Neural cell (in vitro differentiated cells): Measurements from ENCODE around the gene ZCCHC14. TPM values are rescaled to one million over a fixed set of nuclear protein-coding genes. Genes with fewer than 3 reads are reported as not detected.

Experiments used
- H2AFZ ChIP-seq: fragments of 200-600, 300-800 bp; sonication (generic), shearing (Covaris generic); 2 replicates; pipeline ENCODE4 v1.6.0; 2014; ENCODE audit warnings: low read depth, mild to moderate bottlenecking, antibody characterized with exemption, low read length, moderate library complexity
- H3F3A ChIP-seq: fragments of 200-600 bp; shearing (Covaris generic); 2 replicates; pipeline ENCODE4 v1.6.1; 2016; ENCODE audit warnings: mild to moderate bottlenecking, moderate library complexity, mixed read lengths, antibody characterized with exemption, low read length; ENCODE audit not compliant: insufficient read depth, poor library complexity, severe bottlenecking
- H3K27ac ChIP-seq: fragments of 200-600, 300-800 bp; sonication (generic), shearing (Covaris generic); 2 replicates; pipeline ENCODE4 v1.5.1; 2014; ENCODE audit warnings: mild to moderate bottlenecking, low read length, moderate library complexity
- H3K27me3 ChIP-seq: fragments of 300-800, 200-600 bp; sonication (generic), shearing (Covaris generic); 2 replicates; pipeline ENCODE4 v1.6.0; 2014; ENCODE audit warnings: mild to moderate bottlenecking, low read depth, low read length, moderate library complexity; ENCODE audit not compliant: insufficient read depth
- H3K36me3 ChIP-seq: fragments of 300-800, 200-600 bp; sonication (generic), shearing (Covaris generic); 2 replicates; pipeline ENCODE4 v1.5.1; 2014; ENCODE audit warnings: mild to moderate bottlenecking, antibody characterized with exemption, low read length, moderate library complexity; ENCODE audit not compliant: insufficient read depth
- H3K4me2 ChIP-seq: fragments of 300-800, 200-600 bp; sonication (generic), shearing (Covaris generic); 2 replicates; pipeline ENCODE4 v1.6.0; 2014; ENCODE audit warnings: mild to moderate bottlenecking, low read length
- H3K4me3 ChIP-seq: fragments of 300-800, 200-600 bp; sonication (generic), shearing (Covaris generic); 2 replicates; pipeline ENCODE4 v1.5.1; 2014; ENCODE audit warnings: mild to moderate bottlenecking, low read length, moderate library complexity
- H3K79me2 ChIP-seq: fragments of 200-600 bp; shearing (Covaris generic); replicated peaks from 2 replicates; pipeline ENCODE4 v1.6.0; 2014; ENCODE audit warnings: mild to moderate bottlenecking, low read length, moderate library complexity; ENCODE audit not compliant: insufficient read depth
- H3K9ac ChIP-seq: fragments of 300-800, 200-600 bp; sonication (generic), shearing (Covaris generic); 2 replicates; pipeline ENCODE4 v1.6.1; 2016; ENCODE audit warnings: mild to moderate bottlenecking, low read length, mixed read lengths
- H3K9me2 ChIP-seq: fragments of 200-600 bp; shearing (Covaris generic); 2 replicates; pipeline ENCODE4 v1.6.1; 2016; ENCODE audit warnings: mild to moderate bottlenecking, low read length, mixed read lengths; ENCODE audit not compliant: insufficient read depth
- H3K9me3 ChIP-seq: fragments of 200-600, 300-800 bp; sonication (generic), shearing (Covaris generic); 2 replicates; pipeline ENCODE4 v1.6.1; 2016; ENCODE audit warnings: mild to moderate bottlenecking, mixed run types, low read length, moderate library complexity, mixed read lengths
- H4K20me1 ChIP-seq: fragments of 200-600 bp; shearing (Covaris generic); 2 replicates; pipeline ENCODE4 v1.6.1; 2016; ENCODE audit warnings: mild to moderate bottlenecking, mixed run types; ENCODE audit not compliant: insufficient read depth
- CTCF ChIP-seq: fragments of 450-650 bp; IDR thresholded peaks from 2 replicates; pipeline ENCODE4 v1.5.1; 2014; ENCODE audit warnings: antibody characterized with exemption, mild to moderate bottlenecking, moderate library complexity; ENCODE audit not compliant: poor library complexity, severe bottlenecking
- EP300 ChIP-seq: fragments of 450-650 bp; conservative IDR thresholded peaks from 2 replicates; pipeline ENCODE4 v1.6.1; 2014; ENCODE audit warnings: antibody characterized with exemption, mild to moderate bottlenecking, moderate library complexity; ENCODE audit not compliant: poor library complexity, severe bottlenecking
- EZH2 ChIP-seq: fragments of 200-600, 300-800 bp; shearing (Covaris generic), sonication (generic); IDR thresholded peaks from 2 replicates; pipeline ENCODE4 v1.6.1; 2014; ENCODE audit warnings: antibody characterized with exemption, low read length, borderline replicate concordance, mild to moderate bottlenecking; ENCODE audit not compliant: insufficient read depth, poor library complexity, severe bottlenecking
- MXI1 ChIP-seq: fragments of 450-650 bp; conservative IDR thresholded peaks from 2 replicates; pipeline ENCODE4 v1.6.1; 2014; ENCODE audit warnings: antibody characterized with exemption, mild to moderate bottlenecking; ENCODE audit not compliant: poor library complexity, severe bottlenecking
- POLR2AphosphoS5 ChIP-seq: IDR thresholded peaks from 2 replicates; pipeline ENCODE4 v1.6.1; 2012
- RAD21 ChIP-seq: fragments of 450-650 bp; conservative IDR thresholded peaks from 2 replicates; pipeline ENCODE4 v1.6.1; 2014; ENCODE audit warnings: antibody characterized with exemption, mild to moderate bottlenecking, moderate library complexity
- REST ChIP-seq: IDR thresholded peaks from 2 replicates; pipeline ENCODE4 v1.6.1; 2012; ENCODE audit warnings: borderline replicate concordance
- SMC3 ChIP-seq: fragments of 450-650 bp; conservative IDR thresholded peaks from 2 replicates; pipeline ENCODE4 v1.6.1; 2014; ENCODE audit warnings: antibody characterized with exemption, mild to moderate bottlenecking, moderate library complexity; ENCODE audit not compliant: poor library complexity
- TAF1 ChIP-seq: IDR thresholded peaks from 2 replicates; pipeline ENCODE4 v1.6.1; 2012; ENCODE audit warnings: low read depth
- polyA plus RNA-seq: library from polyadenylated mRNA; depleted of rRNA; stranded (reverse); fragments of >200 nt; gene quantifications from 2 replicates; pipeline ENCODE4 v1.2.3, GENCODE V29; 2014

ZCCHC14 gene
- polyA plus RNA-seq, 1 donor from 2014 or later = 22.1 TPM

GRCh38 chr16:87496447-87496801, 3.6 kb upstream of the ZCCHC14 start:
- Histone ChIP-seq H3K27ac (no peak overlapping the region), H3K36me3 (no peaks in the 10 kb centered on the region), H4K20me1 (peaks cover 5% of the 10 kb centered on the region), H3K9ac (no peak overlapping the region), H3K4me3 (no peak overlapping the region), H3K79me2 (peaks cover 5% of the 10 kb centered on the region), H3K4me2 (no peak overlapping the region), H3F3A (no peaks in the 10 kb centered on the region), H2AFZ (no peak overlapping the region), H3K9me3 (no peaks in the 10 kb centered on the region), H3K27me3 (no peaks in the 10 kb centered on the region), H3K9me2 (no peaks in the 10 kb centered on the region)
- TF ChIP-seq MXI1 (no peak), EZH2 (no peak)

GRCh38 chr16:87495578-87496446, 3.0 kb upstream of the ZCCHC14 start:
- Histone ChIP-seq H2AFZ (no peak overlapping the region), H3K9me2 (no peaks in the 10 kb centered on the region), H3K27me3 (no peaks in the 10 kb centered on the region), H4K20me1 (peaks cover 11% of the 10 kb centered on the region), H3K9ac (no peak overlapping the region), H3K4me2 (no peak overlapping the region), H3F3A (no peaks in the 10 kb centered on the region), H3K36me3 (no peaks in the 10 kb centered on the region), H3K79me2 (peaks cover 11% of the 10 kb centered on the region), H3K27ac (no peak overlapping the region), H3K4me3 (no peak overlapping the region), H3K9me3 (no peaks in the 10 kb centered on the region)
- TF ChIP-seq EZH2 (no peak), TAF1 (no peak), REST (no peak), CTCF (no peak), SMC3 (no peak), RAD21 (no peak), EP300 (no peak), POLR2AphosphoS5 (no peak), MXI1 (no peak)
